Right lobe of liver (tissue), 6 donors: ENCODE results near the gene CRYBG1. TPM values are rescaled to one million over a fixed set of nuclear protein-coding genes. Genes with fewer than 3 reads are reported as not detected.
"Not testable (repeated sequence)": the region's sequence is repeated elsewhere in the genome, so short reads cannot be mapped to it uniquely, and the experiment has no call there.

ENCODE experiments used
- ATAC-seq, 4 donors: fragments of 200-7000 bp; cut with Tn5 transposase; one replicate each; pipeline ENCODE4 v1.9.1; 2020; ENCODE audit warnings: mild to moderate bottlenecking in 4 of 4, moderate library complexity in 4 of 4
- DNase-seq, 3 donors: peaks; one replicate each; pipeline ENCODE4 v3.0.0-alpha.2; 2020
- H3K27ac ChIP-seq, 3 donors: fragments of 200-600 bp; one replicate each; pipeline ENCODE4 v1.8.0; 2022
- H3K27me3 ChIP-seq, 2 donors: fragments of 200-600 bp; one replicate each; pipeline ENCODE4 v1.8.0; 2022
- H3K36me3 ChIP-seq, 4 donors: fragments of 200-600 bp; sonication (generic) in 1 of 4; one replicate each; pipeline versions ENCODE4 v1.5.1 to v1.8.0; 2017 to 2022; ENCODE audit warnings: control low read depth in 1 of 4
- H3K4me1 ChIP-seq, 4 donors: fragments of 200-600 bp; sonication (generic) in 1 of 4; one replicate each; pipeline versions ENCODE4 v1.5.1 to v1.8.0; 2017 to 2022; ENCODE audit warnings: control low read depth in 1 of 4
- H3K4me3 ChIP-seq, 3 donors: fragments of 200-600 bp; one replicate each; pipeline ENCODE4 v1.8.0; 2022
- H3K9me3 ChIP-seq, 4 donors: fragments of 200-600 bp; sonication (generic) in 1 of 4; one replicate each; pipeline versions ENCODE4 v1.5.1 to v1.8.0; 2017 to 2022; ENCODE audit warnings: control low read depth in 1 of 4
- POLR2A ChIP-seq: fragments of 450-650 bp; IDR thresholded peaks from one replicate; pipeline ENCODE4 v1.6.1; 2017; ENCODE audit warnings: antibody characterized with exemption, mild to moderate bottlenecking
- WGBS: methylation state at CpG from one replicate; pipeline ENCODE4 v1.1.6; 2018; ENCODE audit warnings: low coverage, low lambda C conversion rate; ENCODE audit not compliant: insufficient coverage; ENCODE audit errors: missing lambda C conversion rate; 5-methylcytosine and 5-hydroxymethylcytosine counted together
- intact Hi-C, 2 donors: fragments of 100-400 bp; cut with DNase I; formaldehyde crosslinking; loops; one replicate each; pipeline versions ENCODE4 v1.11.2 to v1.14.1; 2022
- total RNA-seq, 6 experiments: library from RNA; depleted of rRNA in 2 of 6; stranded (reverse); fragments of >200 nt in 2 of 6; fragmentation: NEBNext Ultra II Directional in 3 of 6; extraction: Animal tissue kit (Norgen Biotek cat#: 25700) in 3 of 6; gene quantifications; one replicate each; pipeline versions ENCODE4 v1.1.0 to v1.2.4, GENCODE V29; 2016 to 2023
- TF ChIP-seq, protein P1 (sequence below), 4 donors: fragments of 200-600 bp in 3 of 4; fragments of 450-650 bp in 1 of 4; IDR thresholded peaks; one replicate each; pipeline versions ENCODE4 v1.5.1 to v1.8.0; 2016 to 2022; ENCODE audit warnings: antibody characterized with exemption in 4 of 4, mild to moderate bottlenecking in 2 of 4
- donor health status: DM: no; HTN: yes; CAD: no.
- donor health status: DM: no; HTN: no; CAD: no.
- donor health status: DM: no; HTN: no; CAD: no.
- donor health status: DM: no; HTN: yes; CAD: no.
- donor health status: DM: no; HTN: yes; CAD: no.

Gene CRYBG1
- total RNA-seq, 6 experiments from 2014 or later, result 6.8 to 10.9 (median 7.9) TPM

DNA sequence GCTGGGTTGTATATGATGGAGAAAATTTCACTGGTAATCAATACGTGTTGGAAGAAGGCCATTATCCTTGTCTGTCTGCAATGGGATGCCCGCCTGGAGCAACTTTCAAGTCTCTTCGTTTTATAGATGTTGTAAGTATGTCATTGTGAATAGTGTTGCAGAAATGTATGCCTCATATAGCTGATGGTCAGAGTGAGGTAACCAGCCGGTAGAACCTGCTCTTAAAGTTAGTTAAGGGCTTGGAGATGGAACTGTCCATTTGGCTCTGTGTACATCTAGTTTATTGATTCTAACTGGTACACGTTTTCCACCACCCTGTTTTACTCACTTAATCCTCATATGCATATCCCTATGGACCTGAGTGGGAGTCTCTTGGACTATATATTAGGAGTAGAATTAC is 195.2 kb downstream of the CRYBG1 start:
- H3K4me1 ChIP-seq, result no peaks in the 10 kb centered on the region
- no peak for TF ChIP-seq POLR2A
- TF ChIP-seq, protein P1, sequence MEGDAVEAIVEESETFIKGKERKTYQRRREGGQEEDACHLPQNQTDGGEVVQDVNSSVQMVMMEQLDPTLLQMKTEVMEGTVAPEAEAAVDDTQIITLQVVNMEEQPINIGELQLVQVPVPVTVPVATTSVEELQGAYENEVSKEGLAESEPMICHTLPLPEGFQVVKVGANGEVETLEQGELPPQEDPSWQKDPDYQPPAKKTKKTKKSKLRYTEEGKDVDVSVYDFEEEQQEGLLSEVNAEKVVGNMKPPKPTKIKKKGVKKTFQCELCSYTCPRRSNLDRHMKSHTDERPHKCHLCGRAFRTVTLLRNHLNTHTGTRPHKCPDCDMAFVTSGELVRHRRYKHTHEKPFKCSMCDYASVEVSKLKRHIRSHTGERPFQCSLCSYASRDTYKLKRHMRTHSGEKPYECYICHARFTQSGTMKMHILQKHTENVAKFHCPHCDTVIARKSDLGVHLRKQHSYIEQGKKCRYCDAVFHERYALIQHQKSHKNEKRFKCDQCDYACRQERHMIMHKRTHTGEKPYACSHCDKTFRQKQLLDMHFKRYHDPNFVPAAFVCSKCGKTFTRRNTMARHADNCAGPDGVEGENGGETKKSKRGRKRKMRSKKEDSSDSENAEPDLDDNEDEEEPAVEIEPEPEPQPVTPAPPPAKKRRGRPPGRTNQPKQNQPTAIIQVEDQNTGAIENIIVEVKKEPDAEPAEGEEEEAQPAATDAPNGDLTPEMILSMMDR (IDR thresholded peaks at IDR 0.05), result no peak
- ATAC-seq (no peak), DNase-seq (no peak)
- no peaks in the 10 kb centered on the region for H3K9me3 ChIP-seq
- intact Hi-C loops, result no loop called here
- H3K27ac ChIP-seq, result no peak overlapping the region
- no peak overlapping the region for H3K4me3 ChIP-seq
- peaks cover 0 to 23% (median 3%) of the 10 kb centered on the region in 4 donors for H3K36me3 ChIP-seq
- 66% methylated on average over 5 of the region's 5 CpGs for WGBS
- no peaks in the 10 kb centered on the region for H3K27me3 ChIP-seq

DNA sequence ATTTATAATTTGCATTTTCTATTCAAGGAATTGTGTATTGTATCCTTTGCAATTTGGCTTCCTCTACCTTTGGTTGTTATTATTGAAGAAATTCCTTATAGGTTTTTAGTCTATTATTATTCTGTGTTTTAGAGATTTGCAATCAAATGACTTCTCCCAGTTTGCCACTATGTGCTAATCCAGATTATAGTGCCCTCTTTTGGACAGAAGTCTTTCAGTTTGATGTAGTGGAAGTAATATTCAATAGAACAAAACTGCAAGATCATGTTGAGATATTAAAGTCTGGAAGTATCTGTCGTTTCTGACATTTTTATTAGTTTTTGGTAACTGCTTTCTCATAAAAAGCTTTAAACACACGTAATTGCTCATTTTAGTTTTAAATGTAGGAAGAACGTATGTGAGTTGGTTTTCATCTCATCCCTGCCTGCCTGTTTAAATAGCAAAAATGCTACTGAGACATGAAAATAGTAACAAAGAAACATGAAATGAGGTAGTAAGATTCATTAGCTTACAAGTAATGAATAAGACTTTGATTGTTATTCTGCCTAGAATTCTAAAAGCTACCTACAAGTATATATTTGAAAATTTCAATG is 195.9 kb downstream of the CRYBG1 start:
- no peaks in the 10 kb centered on the region for H3K27me3 ChIP-seq
- no peak overlapping the region for H3K4me3 ChIP-seq
- H3K36me3 ChIP-seq, result peaks cover 0 to 30% (median 5%) of the 10 kb centered on the region in 4 donors
- DNase-seq (no peak), ATAC-seq (peak; percentile 43 to 67 (median 53))
- H3K27ac ChIP-seq, result no peak overlapping the region
- WGBS, result 38% methylated on average over 3 of the region's 3 CpGs
- peaks cover 0 to 2% (median 0%) of the 10 kb centered on the region in 4 donors for H3K9me3 ChIP-seq
- intact Hi-C loops, result no loop called here
- H3K4me1 ChIP-seq, result no peaks in the 10 kb centered on the region
- TF ChIP-seq POLR2A, result no peak
- TF ChIP-seq, protein P1 (IDR thresholded peaks at IDR 0.05), result peak; percentile 37 to 43 (median 40)

DNA sequence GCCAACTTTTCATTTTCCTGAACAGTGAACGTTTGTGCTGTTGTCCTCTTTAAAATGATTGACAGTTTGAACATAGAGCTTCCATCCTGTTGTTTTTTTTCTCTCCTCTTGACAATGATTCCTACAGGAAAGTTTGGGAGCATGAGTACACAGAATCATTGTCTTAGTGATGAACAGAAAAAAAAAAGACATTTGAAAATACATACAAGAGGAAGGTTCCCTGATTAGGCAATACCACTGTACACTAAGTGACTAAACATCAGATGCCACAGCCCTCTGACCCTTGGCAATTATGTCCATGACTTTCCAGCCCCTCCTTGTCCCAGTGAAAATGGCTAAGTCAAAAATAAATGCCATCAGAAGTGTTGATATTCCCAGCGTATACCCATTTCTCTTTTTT is 197.3 kb downstream of the CRYBG1 start:
- no peaks in the 10 kb centered on the region for H3K4me1 ChIP-seq
- DNase-seq (no peak), ATAC-seq (peak in 3 of 4 donors; percentile 30 to 89 (median 60))
- 27% methylated on average over 2 of the region's 2 CpGs for WGBS
- peaks cover 0 to 2% (median 0%) of the 10 kb centered on the region in 4 donors for H3K9me3 ChIP-seq
- intact Hi-C loops, result no loop called here
- peaks cover 0 to 33% (median 5%) of the 10 kb centered on the region in 4 donors for H3K36me3 ChIP-seq
- no peak overlapping the region for H3K4me3 ChIP-seq
- TF ChIP-seq POLR2A, result no peak
- TF ChIP-seq, protein P1 (IDR thresholded peaks at IDR 0.05), result no peak
- H3K27ac ChIP-seq, result no peak overlapping the region
- H3K27me3 ChIP-seq, result no peaks in the 10 kb centered on the region

DNA sequence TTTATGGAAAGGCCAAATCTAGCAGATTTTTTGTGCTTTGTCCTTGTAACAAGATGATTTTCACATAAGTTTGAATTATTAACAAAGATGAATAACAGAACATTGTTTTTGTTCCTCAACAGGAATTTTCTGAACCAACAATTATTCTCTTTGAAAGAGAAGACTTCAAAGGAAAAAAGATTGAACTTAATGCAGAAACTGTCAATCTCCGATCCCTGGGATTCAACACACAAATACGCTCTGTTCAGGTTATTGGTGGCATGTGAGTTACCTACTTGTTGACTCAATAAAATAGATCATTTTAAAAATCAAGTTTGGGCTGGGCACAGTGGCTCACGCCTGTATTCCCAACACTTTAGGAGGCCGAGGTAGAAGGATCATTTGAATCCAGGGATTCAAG is 197.8 kb downstream of the CRYBG1 start:
- DNase-seq (no peak), ATAC-seq (no peak)
- intact Hi-C loops, result no loop called here
- Histone ChIP-seq H3K9me3 (peaks cover 0 to 2% (median 0%) of the 10 kb centered on the region in 4 donors), H3K4me3 (no peak overlapping the region), H3K27me3 (no peaks in the 10 kb centered on the region), H3K36me3 (peaks cover 0 to 30% (median 5%) of the 10 kb centered on the region in 4 donors), H3K4me1 (no peaks in the 10 kb centered on the region), H3K27ac (no peak overlapping the region)
- no peak for TF ChIP-seq POLR2A
- TF ChIP-seq, protein P1 (IDR thresholded peaks at IDR 0.05), result no peak
- 85% methylated on average over 3 of the region's 4 CpGs for WGBS

DNA sequence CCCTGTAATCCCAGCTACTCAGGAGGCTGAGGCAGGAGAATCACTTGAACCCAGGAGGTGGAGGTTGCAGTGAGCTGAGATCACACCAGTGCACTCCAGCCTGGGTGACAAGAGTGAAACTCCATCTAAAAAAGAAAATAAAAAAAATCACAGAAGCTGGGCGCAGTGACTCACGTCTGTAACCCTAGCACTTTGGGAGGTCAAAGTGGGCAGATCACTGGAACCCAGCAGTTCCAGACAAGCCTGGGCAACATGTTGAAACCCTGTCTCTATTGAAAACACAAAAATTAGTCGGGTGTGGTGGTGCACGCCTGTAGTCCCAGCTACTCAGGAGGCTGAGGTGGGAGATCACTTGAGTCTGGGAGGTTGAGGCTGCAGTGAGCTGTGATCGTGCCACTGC is 199.1 kb downstream of the CRYBG1 start:
- H3K36me3 ChIP-seq, result peaks cover 0 to 24% (median 5%) of the 10 kb centered on the region in 4 donors
- ATAC-seq, H3K4me1 ChIP-seq, H3K4me3 ChIP-seq, DNase-seq, intact Hi-C loops, H3K27ac ChIP-seq, H3K9me3 ChIP-seq, H3K27me3 ChIP-seq: not testable (repeated sequence)
- WGBS, result 82% methylated on average over 4 of the region's 5 CpGs
